SKM-1 treated with dmso at 0.1 percent for 144 hours (cell line): Measurements from ENCODE around the gene NDOR1.
"Not testable (repeated sequence)": the region's sequence is repeated elsewhere in the genome, so short reads cannot be mapped to it uniquely, and the experiment has no call there.

Source experiments
- DNase-seq: peaks from one replicate; lab custom pipeline; 2025; ENCODE audit not compliant: unreplicated experiment; lab: John Stamatoyannopoulos, UW

The NDOR1 gene

GRCh38 chr9:137230705-137231371 is 25.3 kb downstream of the NDOR1 start, which contains the start of gene SLC34A3:
SLC34A3 (plus strand) TSS chr9:137230901; CDS start chr9:137231703, 802 bp downstream.
- no peak for DNase-seq

GRCh38 chr9:137231372-137232039 is 26.0 kb downstream of the NDOR1 start:
- no peak for DNase-seq

- DNase-seq, result no peak
Measured at GRCh38 chr9:137232101-137232500, 26.6 kb downstream of the NDOR1 start.

- no peak for DNase-seq
Measured at GRCh38 chr9:137232510-137232909, 27.0 kb downstream of the NDOR1 start.

- DNase-seq, result no peak
Measured at GRCh38 chr9:137233143-137233980, 27.9 kb downstream of the NDOR1 start.

GRCh38 chr9:137234055-137234697 is 28.7 kb downstream of the NDOR1 start:
- no peak for DNase-seq

GRCh38 chr9:137234758-137235423 is 29.4 kb downstream of the NDOR1 start:
- no peak for DNase-seq

GRCh38 chr9:137235424-137236237 is 30.1 kb downstream of the NDOR1 start:
- DNase-seq, result no peak

GRCh38 chr9:137236238-137236935 is 30.9 kb downstream of the NDOR1 start:
- DNase-seq, result peak; percentile 77

GRCh38 chr9:137236936-137237421 is 31.5 kb downstream of the NDOR1 start:
- DNase-seq, result no peak

GRCh38 chr9:137237759-137238726 is 32.5 kb downstream of the NDOR1 start:
- DNase-seq, result no peak

- not testable (repeated sequence) for DNase-seq
Measured at GRCh38 chr9:137239541-137240200, 34.2 kb downstream of the NDOR1 start.

GRCh38 chr9:137240318-137240840 is 34.9 kb downstream of the NDOR1 start:
- DNase-seq, result peak; percentile 62

GRCh38 chr9:137240841-137241489 is 35.5 kb downstream of the NDOR1 start, which contains the start of gene TUBB4B:
TUBB4B (plus strand) TSS chr9:137241287; CDS start chr9:137241361, 74 bp downstream.
- peak; percentile 99 for DNase-seq

- DNase-seq, result no peak
Measured at GRCh38 chr9:137241490-137242268, 36.2 kb downstream of the NDOR1 start.
